Sigmoid colon (tissue), 7 donors: ENCODE data around the gene PIWIL4. TPM values are rescaled to one million over a fixed set of nuclear protein-coding genes. Genes with fewer than 3 reads are reported as not detected.
A peak's percentile ranks its signal among the peaks of the same experiment; 100 is the strongest.

Experiments
- DNase-seq: peaks from one replicate; pipeline ENCODE4 v3.0.0-alpha.2; 2019
- H3K27ac ChIP-seq, 4 donors: fragments of 200-600 bp; sonication (generic); one replicate each; pipeline ENCODE4 v1.5.1; 2016 to 2019; ENCODE audit warnings: mild to moderate bottlenecking in 1 of 4
- H3K27me3 ChIP-seq, 3 donors: fragments of 200-600 bp; sonication (generic); one replicate each; pipeline ENCODE4 v1.5.1; 2019; ENCODE audit warnings: mild to moderate bottlenecking in 1 of 3
- H3K36me3 ChIP-seq, 4 donors: fragments of 200-600 bp; sonication (generic); one replicate each; pipeline ENCODE4 v1.5.1; 2016 to 2019
- H3K4me1 ChIP-seq, 4 donors: fragments of 200-600 bp; sonication (generic); one replicate each; pipeline ENCODE4 v1.5.1; 2017 to 2019
- H3K4me3 ChIP-seq, 4 donors: fragments of 200-600 bp; sonication (generic); one replicate each; pipeline ENCODE4 v1.5.1; 2017 to 2019; ENCODE audit warnings: mild to moderate bottlenecking in 2 of 4, moderate library complexity in 1 of 4
- H3K9me3 ChIP-seq, 4 donors: fragments of 200-600 bp in 3 of 4; sonication (generic) in 3 of 4; one replicate each; pipeline versions ENCODE4 v1.5.1 to v1.6.1; 2013 to 2019
- CTCF ChIP-seq, 4 experiments: fragments of 450-650 bp in 3 of 4; fragments of 200-600 bp in 1 of 4; IDR thresholded peaks; one replicate each; pipeline ENCODE4 v1.5.1; 2016 to 2019; ENCODE audit warnings: antibody characterized with exemption in 4 of 4, mild to moderate bottlenecking in 3 of 4, moderate library complexity in 2 of 4
- EP300 ChIP-seq, 4 donors: sonication (generic); formaldehyde crosslinking; IDR thresholded peaks; one replicate each; pipeline ENCODE4 v1.6.1; 2017; ENCODE audit warnings: antibody characterized with exemption in 4 of 4
- POLR2A ChIP-seq, 2 donors: fragments of 450-650 bp; IDR thresholded peaks; one replicate each; pipeline ENCODE4 v1.6.1; 2016; ENCODE audit warnings: antibody characterized with exemption in 2 of 2, mild to moderate bottlenecking in 2 of 2, moderate library complexity in 2 of 2
- POLR2AphosphoS5 ChIP-seq, 4 donors: sonication (generic); formaldehyde crosslinking; IDR thresholded peaks; one replicate each; pipeline ENCODE4 v1.6.1; 2017; ENCODE audit warnings: antibody characterized with exemption in 4 of 4
- WGBS, 2 donors: extraction: QIAGEN DNeasy Blood & Tissue Kit; methylation state at CpG; one replicate each; pipeline ENCODE4 v1.1.7; 2013; 5-methylcytosine and 5-hydroxymethylcytosine counted together
- intact Hi-C: fragments of 100-400 bp; cut with DNase I; formaldehyde crosslinking; loops from one replicate; pipeline ENCODE4 v1.15.1; 2023
- polyA plus RNA-seq, 3 donors: library from polyadenylated mRNA; stranded (reverse); fragments of 200-250 nt; gene quantifications; one replicate each; pipeline ENCODE4 v1.2.3, GENCODE V29; 2013
- total RNA-seq, 4 donors: library from RNA; depleted of rRNA; stranded (reverse); fragments of >200 nt; gene quantifications; one replicate each; pipeline ENCODE4 v1.1.0, GENCODE V29; 2016
- donor health status: healthy with polysubstance abuse.
- donor health status: Bipolar disorder and iron deficiency.
- donor health status: healthy.

The PIWIL4 gene
- total and polyA plus RNA-seq, 7 donors = 3.5 to 8.1 (median 4.3) TPM

- Histone ChIP-seq H3K36me3 (no peaks in the 10 kb centered on the region), H3K4me3 (peak within 1 kb of the TSS; percentile 66 to 79 (median 72)), H3K4me1 (peaks cover 0 to 53% (median 44%) of the 10 kb centered on the region in 4 donors), H3K27ac (peak within 1 kb of the TSS; percentile 92 to 98 (median 97)), H3K27me3 (no peaks in the 10 kb centered on the region), H3K9me3 (no peaks in the 10 kb centered on the region)
- 1% methylated on average over 109 of the region's 109 CpGs for WGBS, 2 donors
- TF ChIP-seq EP300 (IDR thresholded peaks at IDR 0.05) (no peak), POLR2AphosphoS5 (IDR thresholded peaks at IDR 0.05) (peak; percentile 72 to 84 (median 76)), POLR2A (IDR thresholded peaks at IDR 0.05) (peak; percentile 48 to 49), CTCF (IDR thresholded peaks at IDR 0.05) (no peak)
- intact Hi-C loops = loop anchor here (10.0 kb wide), 1 partner anchor 221 kb away; the partner anchor contains the start of gene AMOTL1
- DNase-seq = peak; percentile 93
Observed at GRCh38 chr11:94543695-94544645, 23.2 kb upstream of the PIWIL4 start, which contains the start of gene FUT4. Gene FUT4, plus strand, starts transcription at chr11:94543921. Its CDS starts 213 bp downstream, at chr11:94544134.

- peaks cover 0 to 58% (median 50%) of the 10 kb centered on the region in 4 donors for H3K4me1 ChIP-seq
- peak; percentile 69 for DNase-seq
Observed at GRCh38 chr11:94544646-94545263, 22.4 kb upstream of the PIWIL4 start.

GRCh38 chr11:94545264-94546161, 21.7 kb upstream of the PIWIL4 start:
- 15 to 60% methylated on average over 54 of the region's 54 CpGs for WGBS, 2 donors
- Histone ChIP-seq H3K27me3 (no peaks in the 10 kb centered on the region), H3K4me3 (peak overlapping the region; percentile 66 to 79 (median 72)), H3K4me1 (peaks cover 0 to 58% (median 50%) of the 10 kb centered on the region in 4 donors), H3K27ac (peak overlapping the region; percentile 92 to 98 (median 97)), H3K36me3 (no peaks in the 10 kb centered on the region), H3K9me3 (no peaks in the 10 kb centered on the region)
- no peak for DNase-seq
- intact Hi-C loops = loop anchor here (10.0 kb wide), 1 partner anchor 219 kb away; the partner anchor contains the start of gene AMOTL1
- TF ChIP-seq CTCF (IDR thresholded peaks at IDR 0.05) (no peak), EP300 (IDR thresholded peaks at IDR 0.05) (no peak), POLR2AphosphoS5 (IDR thresholded peaks at IDR 0.05) (no peak), POLR2A (IDR thresholded peaks at IDR 0.05) (no peak)

More at GRCh38 chr11:94544646-94545263, 22.4 kb upstream of the PIWIL4 start:
- peak overlapping the region; percentile 92 to 98 (median 97) for H3K27ac ChIP-seq
- WGBS, 2 donors = 5 to 17% methylated on average over 59 of the region's 59 CpGs
- H3K9me3 ChIP-seq = no peaks in the 10 kb centered on the region
- TF ChIP-seq EP300 (IDR thresholded peaks at IDR 0.05) (no peak), CTCF (IDR thresholded peaks at IDR 0.05) (no peak), POLR2AphosphoS5 (IDR thresholded peaks at IDR 0.05) (no peak), POLR2A (IDR thresholded peaks at IDR 0.05) (no peak)
- H3K27me3 ChIP-seq = no peaks in the 10 kb centered on the region
- H3K4me3 ChIP-seq = peak overlapping the region; percentile 66 to 79 (median 72)
- intact Hi-C loops = loop anchor here (10.0 kb wide), 1 partner anchor 220 kb away; the partner anchor contains the start of gene AMOTL1
- H3K36me3 ChIP-seq = no peaks in the 10 kb centered on the region

GRCh38 chr11:94546162-94546470, 21.1 kb upstream of the PIWIL4 start:
- Histone ChIP-seq H3K27ac (no peak overlapping the region), H3K36me3 (no peaks in the 10 kb centered on the region), H3K9me3 (no peaks in the 10 kb centered on the region), H3K27me3 (no peaks in the 10 kb centered on the region), H3K4me3 (peak overlapping the region in 3 of 4 donors; percentile 72 to 79 (median 72)), H3K4me1 (peaks cover 0 to 58% (median 50%) of the 10 kb centered on the region in 4 donors)
- TF ChIP-seq POLR2AphosphoS5 (IDR thresholded peaks at IDR 0.05) = no peak
- TF ChIP-seq CTCF (IDR thresholded peaks at IDR 0.05) = no peak
- no peak for TF ChIP-seq EP300 (IDR thresholded peaks at IDR 0.05)
- intact Hi-C loops = loop anchor here (10.0 kb wide), 1 partner anchor 219 kb away; the partner anchor contains the start of gene AMOTL1
- WGBS, 2 donors = 18 to 65% methylated on average over 2 of the region's 2 CpGs
- DNase-seq = no peak
